Skin epidermis (tissue), 12 donors: ENCODE measurements around the gene NSMF.

Source experiments
- H3K27ac ChIP-seq, 21 experiments: fragments of 200-600 bp; sonication (generic) in 11 of 21; one replicate each; pipeline ENCODE4 v1.5.0; 2020; ENCODE audit warnings: mild to moderate bottlenecking in 3 of 21, inconsistent platforms in 2 of 21, moderate library complexity in 2 of 21
- H3K4me3 ChIP-seq, 7 experiments: fragments of 200-600 bp; sonication (generic) in 2 of 7; one replicate each; pipeline ENCODE4 v1.5.0; 2020; ENCODE audit warnings: inconsistent platforms in 2 of 7, mild to moderate bottlenecking in 2 of 7, moderate library complexity in 1 of 7

Gene NSMF

DNA sequence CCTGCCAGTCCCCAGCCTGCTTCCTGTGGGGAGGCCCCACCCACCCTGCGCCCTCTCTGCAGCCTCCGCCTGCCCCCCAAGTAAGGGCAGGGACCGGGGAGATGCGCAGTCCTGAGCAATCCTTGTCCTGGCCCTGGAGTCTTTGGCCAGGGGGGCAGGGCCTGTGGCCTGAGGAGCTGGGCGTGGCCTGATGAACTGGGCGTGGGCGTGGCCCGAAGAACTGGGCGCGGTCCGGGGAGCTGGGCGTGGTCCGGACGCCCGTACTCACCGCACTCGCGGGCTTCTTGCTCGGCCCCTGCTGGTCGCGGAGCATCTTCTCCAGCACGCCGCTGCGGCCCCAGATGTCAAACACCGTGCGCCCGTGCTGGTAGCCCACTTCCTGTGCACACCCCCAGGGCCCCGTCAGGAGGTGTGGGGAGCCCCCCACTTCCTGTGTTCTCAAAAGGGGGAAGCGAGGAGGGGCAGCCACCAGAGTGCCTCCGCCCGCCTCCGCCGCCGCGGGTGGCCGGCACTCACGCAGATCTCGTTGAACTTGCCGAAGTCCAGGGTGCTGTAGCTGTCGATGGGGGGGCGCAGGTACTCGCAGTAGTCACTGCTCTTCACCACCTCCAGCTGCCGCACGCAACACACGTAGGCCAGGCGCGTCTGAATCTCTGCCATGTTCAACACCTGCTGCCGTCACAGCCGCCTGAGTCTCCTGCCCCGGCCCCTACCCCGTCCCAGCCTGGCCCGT lies 2.7 kb upstream of the NSMF start:
- H3K4me3 ChIP-seq: peak overlapping the region in 1 of 7 experiments; percentile 24
- peak overlapping the region in 11 of 21 experiments; percentile 12 to 84 (median 56) for H3K27ac ChIP-seq

GRCh38 chr9:137461316-137461662 lies 2.2 kb upstream of the NSMF start:
- Histone ChIP-seq H3K27ac (peak overlapping the region in 6 of 21 experiments; percentile 47 to 84 (median 63)), H3K4me3 (peak overlapping the region in 1 of 7 experiments; percentile 24)

DNA sequence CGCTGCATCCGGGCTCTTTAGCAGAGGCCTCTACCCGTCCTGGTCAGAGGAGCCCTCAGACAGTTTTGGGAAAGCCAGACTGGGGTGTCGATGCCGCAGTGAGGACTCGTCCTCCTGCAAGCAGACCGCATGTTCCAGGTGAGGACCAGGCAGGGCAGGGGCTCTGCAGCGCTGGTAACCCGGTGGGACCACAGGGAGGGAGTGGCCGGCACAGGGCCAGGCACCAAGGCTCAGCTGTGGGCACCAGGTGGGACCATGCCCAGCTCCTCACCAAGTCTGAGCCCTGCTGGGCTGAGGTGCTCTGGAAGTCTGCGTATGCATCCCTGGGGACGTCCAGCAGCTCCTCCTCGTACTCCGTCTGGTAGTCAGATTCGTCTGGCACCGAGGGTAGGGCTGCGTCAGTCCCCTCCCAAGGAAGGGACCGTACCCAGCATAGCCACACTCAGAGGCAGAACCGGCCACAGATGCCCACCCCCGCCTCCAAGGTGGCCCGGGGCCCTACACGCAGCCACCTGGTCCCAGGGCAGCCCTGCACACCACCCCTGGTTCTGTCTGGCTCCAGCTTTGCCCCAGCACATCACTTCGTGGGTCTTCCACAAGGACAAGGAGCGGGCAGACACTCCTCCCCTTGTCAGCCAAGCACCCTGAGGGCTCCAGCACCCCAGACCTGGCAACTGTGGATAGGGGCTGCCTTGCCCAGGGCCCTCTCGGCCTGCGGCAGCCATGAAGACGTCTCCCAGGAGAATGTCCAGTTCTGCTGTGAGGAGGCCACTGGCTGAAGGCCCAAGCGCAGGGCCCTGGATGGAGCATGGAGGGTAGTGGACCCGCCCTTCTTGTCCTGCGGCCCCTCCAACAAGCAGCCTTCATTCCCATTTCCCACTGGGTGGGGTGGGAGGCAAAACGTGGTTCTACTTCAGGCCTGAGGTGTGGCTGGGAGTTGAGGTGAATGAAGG lies 1.5 kb upstream of the NSMF start:
- Histone ChIP-seq H3K27ac (peak overlapping the region in 8 of 21 experiments; percentile 56 to 85 (median 77)), H3K4me3 (no peak overlapping the region)

- peak overlapping the region in 20 of 21 experiments; percentile 44 to 95 (median 75) for H3K27ac ChIP-seq
- peak overlapping the region; percentile 54 to 75 (median 69) for H3K4me3 ChIP-seq
These were observed 648 bp upstream of the NSMF start for GRCh38 chr9:137459601-137460362.

GRCh38 chr9:137458194-137459151 lies 661 bp downstream of the NSMF start:
- Histone ChIP-seq H3K27ac (peak overlapping the region in 18 of 21 experiments; percentile 23 to 95 (median 82)), H3K4me3 (peak overlapping the region; percentile 54 to 75 (median 69))

DNA sequence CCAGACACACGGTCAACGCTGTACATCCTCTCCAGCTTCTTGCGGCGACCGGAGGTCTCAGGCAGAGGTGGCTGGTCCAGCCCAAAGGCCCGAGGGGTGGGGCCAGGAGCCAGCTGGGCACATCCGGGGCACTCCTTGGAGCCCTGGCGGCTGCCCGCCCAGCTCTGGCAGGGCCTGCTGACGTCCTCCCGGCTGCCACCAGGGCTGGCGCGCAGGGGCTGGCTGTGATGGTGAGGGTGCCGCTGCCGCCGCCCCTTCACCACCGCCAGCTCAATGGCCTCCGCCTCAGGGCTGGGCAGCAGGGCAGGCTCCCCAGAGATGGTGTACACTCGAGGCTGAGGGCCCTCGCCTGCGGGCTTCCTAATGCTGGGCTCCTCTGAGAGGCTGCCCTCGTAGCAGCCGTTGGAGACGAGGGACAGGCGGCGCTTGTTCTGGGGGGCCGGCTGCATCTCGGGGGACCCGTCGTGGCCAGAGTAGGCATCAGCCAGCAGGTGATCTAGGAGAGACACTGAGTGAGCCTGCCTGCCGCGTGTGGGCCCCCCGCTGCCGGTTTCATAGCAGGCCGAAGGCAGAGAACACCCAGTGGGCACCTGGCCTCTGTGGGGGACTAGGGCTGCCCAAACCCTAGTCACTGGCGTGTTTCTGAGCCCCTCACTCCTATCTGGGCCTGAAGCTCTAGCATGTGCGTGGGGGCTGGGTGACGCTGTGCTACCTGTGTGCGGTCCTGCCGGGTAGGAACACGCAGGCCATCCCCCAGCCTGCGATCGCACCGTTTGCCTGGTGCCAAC lies 1.5 kb downstream of the NSMF start:
- peak overlapping the region in 4 of 7 experiments; percentile 54 to 71 (median 66) for H3K4me3 ChIP-seq
- H3K27ac ChIP-seq: peak overlapping the region in 5 of 21 experiments; percentile 81 to 95 (median 85)

GRCh38 chr9:137456864-137457405 lies 2.2 kb downstream of the NSMF start:
- Histone ChIP-seq H3K4me3 (no peak overlapping the region), H3K27ac (no peak overlapping the region)

GRCh38 chr9:137456061-137456863 lies 2.9 kb downstream of the NSMF start:
- peak overlapping the region in 2 of 21 experiments; percentile 6 to 20 for H3K27ac ChIP-seq

GRCh38 chr9:137455359-137455991 lies 3.7 kb downstream of the NSMF start:
- Histone ChIP-seq H3K4me3 (no peak overlapping the region), H3K27ac (peak overlapping the region in 3 of 21 experiments; percentile 6 to 79 (median 55))

More at GRCh38 chr9:137456061-137456863, 2.9 kb downstream of the NSMF start:
- H3K4me3 ChIP-seq: no peak overlapping the region

DNA sequence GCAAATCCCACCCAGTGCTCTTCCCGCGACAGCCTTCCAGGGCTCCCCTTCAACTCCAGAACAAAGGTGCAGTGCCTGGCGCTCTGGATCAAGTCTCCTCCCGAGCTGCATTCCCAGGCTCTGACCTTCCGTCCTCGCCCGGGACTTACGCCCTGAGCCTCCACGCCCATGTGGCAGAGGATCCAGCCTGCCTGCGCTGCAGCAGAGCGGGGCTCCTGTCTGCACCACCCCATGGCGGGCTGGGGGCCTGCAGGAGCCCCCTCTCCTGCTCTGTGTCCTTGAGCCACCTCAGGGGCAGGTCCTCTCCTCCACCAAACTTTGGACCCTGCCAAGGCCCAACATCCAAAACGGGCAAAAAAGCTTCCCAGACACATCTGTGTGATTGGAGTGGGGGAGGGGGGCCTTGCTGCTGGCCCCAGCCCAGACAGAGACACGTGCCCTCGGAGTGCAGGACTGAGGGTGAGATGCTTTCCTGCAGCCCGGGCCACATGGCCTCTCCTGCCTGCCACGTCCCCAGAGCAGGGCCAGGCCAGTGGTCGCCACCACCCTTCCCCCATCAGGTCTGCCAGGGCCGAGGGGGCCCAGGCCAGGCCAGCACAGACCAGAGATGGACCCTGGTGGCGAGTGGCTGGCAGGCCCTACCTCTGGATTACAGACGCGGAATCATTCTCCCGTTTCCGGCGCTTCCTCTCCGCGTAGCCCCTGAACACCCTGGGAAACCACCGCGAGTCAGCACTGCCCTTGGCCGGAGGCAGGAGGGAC lies 4.4 kb downstream of the NSMF start:
- H3K27ac ChIP-seq: peak overlapping the region in 20 of 21 experiments; percentile 20 to 87 (median 72)
- H3K4me3 ChIP-seq: peak overlapping the region; percentile 32 to 51 (median 35)

DNA sequence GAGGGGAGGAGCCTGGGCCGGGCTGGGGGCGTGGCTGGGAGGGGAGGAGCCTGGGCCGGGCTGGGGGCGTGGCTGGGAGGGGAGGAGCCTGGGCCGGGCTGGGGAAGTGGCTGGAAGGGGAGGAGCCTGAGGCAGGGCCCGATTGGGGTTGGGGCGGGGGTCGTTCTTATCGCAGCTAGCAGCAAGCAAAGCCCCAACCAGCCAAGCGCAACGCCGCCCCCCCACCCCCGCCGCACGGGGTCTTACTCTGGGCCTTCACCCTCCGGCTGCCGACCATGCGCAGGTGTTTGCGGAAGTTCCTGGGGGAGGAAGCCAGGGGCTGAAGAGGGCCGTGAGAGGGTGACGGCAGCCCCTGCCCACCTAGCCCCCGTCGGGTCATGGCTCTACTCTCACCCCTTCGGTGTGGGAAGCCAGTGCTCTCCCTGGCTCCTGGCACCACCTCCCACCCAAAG lies 5.0 kb downstream of the NSMF start:
- Histone ChIP-seq H3K27ac (peak overlapping the region in 20 of 21 experiments; percentile 20 to 87 (median 72)), H3K4me3 (peak overlapping the region; percentile 32 to 51 (median 35))

DNA sequence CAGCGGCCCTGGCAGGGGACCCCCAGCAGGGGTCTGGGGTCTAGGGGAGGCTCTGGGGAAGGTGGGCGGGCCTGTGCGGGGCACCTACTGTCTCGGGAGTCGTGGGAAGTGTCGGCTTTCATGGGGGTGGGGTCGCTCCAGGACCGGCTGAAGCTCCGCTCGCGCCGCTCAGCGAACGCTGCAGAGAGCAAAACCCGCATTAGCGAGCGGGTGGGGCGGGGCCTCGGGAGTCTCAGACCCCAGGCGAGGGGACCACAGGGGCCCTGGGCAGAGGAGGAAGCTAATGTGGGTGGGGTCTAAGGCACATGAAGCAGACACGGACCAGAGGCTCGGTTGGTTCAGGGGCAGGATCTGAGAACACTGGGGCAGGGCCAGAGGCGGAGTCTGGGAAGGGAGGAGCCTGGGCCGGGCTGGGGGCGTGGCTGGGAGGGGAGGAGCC lies 5.5 kb downstream of the NSMF start:
- peak overlapping the region in 6 of 7 experiments; percentile 14 to 32 (median 20) for H3K4me3 ChIP-seq

DNA sequence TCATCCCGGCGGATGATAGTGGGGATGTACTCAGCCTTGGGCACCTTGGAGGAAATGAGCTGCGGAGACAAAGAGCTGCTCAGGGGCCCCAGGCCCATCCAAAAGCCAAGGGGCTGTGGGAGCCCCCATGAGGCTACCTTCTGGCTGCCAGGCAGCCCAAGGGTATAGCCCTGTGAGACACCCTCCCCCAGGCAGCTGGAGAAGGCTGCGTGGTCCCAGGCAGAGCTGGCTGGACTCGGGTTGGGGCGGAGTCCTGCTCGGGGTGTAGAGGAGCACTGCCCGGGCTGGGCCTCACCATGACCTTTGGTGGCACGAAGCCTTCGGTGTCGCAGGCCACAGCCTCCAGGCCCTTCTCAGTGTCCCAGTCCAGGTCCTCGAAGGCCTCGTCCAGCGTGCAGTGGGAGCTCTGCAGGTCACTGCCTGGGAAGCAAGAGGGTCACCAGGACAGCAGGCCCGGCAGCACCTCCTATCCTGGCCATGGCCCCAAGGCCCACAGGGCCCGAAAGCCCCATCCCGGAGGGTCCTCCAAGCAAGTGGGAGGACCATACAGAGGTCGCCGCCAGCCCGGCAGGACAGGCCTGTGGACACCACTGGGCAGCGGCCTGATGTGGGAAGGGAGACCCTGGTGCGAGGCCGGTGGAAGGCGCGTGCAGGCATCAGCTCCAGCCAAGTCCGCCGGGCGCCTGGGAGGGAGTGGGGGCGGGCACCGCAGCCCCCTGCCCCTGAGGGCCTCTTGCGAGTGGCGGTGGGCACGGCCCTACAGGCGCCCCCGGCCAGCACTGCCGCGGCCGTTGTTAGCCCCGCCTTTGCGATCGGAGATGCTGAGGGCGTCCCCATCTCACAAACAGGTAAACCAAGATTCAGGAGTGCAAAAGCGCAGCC lies 6.1 kb downstream of the NSMF start:
- peak overlapping the region in 3 of 21 experiments; percentile 6 to 26 (median 18) for H3K27ac ChIP-seq
- peak overlapping the region in 6 of 7 experiments; percentile 14 to 32 (median 20) for H3K4me3 ChIP-seq

More for the DNA sequence above, 5.5 kb downstream of the NSMF start:
- peak overlapping the region in 3 of 21 experiments; percentile 6 to 26 (median 18) for H3K27ac ChIP-seq
